HG02970 (cell line): ENCODE measurements around the gene RGL1.

Experiments
- ATAC-seq: cut with Tn5 transposase; IDR thresholded peaks from one replicate; pipeline ENCODE4 v1.9.1; 2021; ENCODE audit warnings: mild to moderate bottlenecking, moderate library complexity, moderate number of reproducible peaks; ENCODE audit not compliant: unreplicated experiment, low FRiP score

Gene RGL1

GRCh38 chr1:183817576-183818288, 12.8 kb downstream of the RGL1 start:
- ATAC-seq: no peak

DNA sequence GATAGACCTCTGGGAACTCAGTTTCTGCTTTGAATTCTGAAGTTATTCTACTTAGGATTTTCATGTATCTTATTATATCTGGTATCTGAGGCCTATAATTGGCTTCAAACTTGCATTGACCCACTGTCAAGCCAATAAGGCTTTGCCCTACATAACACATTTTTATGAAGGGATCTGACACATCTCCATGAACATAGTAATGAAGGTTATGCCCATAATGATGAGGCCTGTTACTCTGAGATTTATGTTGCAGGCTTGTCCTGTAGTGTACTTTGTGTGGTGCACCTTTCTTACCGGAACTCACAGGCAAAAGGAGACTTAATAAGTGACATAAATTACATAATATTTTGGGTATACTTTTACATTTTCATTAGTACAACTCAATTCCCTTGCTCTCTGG, 14.1 kb downstream of the RGL1 start:
- ATAC-seq: no peak

- no peak for ATAC-seq
Observed at GRCh38 chr1:183821309-183821888, 16.5 kb downstream of the RGL1 start.

GRCh38 chr1:183821889-183822611, 17.1 kb downstream of the RGL1 start:
- no peak for ATAC-seq

- ATAC-seq: no peak
Observed at GRCh38 chr1:183824291-183824690, 19.4 kb downstream of the RGL1 start.

DNA sequence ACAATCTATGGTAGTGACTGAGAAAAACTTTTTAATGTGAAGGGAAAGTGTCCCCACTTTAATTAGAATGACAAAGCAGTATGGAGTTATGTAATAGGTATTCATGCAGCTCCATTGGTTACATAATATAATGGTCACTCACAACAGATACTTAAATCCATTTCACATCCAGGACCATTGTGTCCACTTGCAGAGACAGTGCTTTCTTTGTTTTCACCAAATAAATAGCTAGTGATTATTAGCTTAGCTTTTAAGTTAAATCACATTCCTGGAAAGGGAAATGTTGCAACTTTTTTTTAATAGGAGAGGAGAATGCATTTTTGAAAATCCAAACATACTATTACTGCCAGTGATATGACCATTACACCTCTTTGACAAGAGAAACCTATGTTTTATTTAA, 22.9 kb downstream of the RGL1 start:
- no peak for ATAC-seq

- ATAC-seq: no peak
Observed at GRCh38 chr1:183830389-183830788, 25.5 kb downstream of the RGL1 start.

GRCh38 chr1:183831311-183831710, 26.4 kb downstream of the RGL1 start:
- ATAC-seq: no peak

GRCh38 chr1:183832459-183832858, 27.5 kb downstream of the RGL1 start:
- no peak for ATAC-seq

DNA sequence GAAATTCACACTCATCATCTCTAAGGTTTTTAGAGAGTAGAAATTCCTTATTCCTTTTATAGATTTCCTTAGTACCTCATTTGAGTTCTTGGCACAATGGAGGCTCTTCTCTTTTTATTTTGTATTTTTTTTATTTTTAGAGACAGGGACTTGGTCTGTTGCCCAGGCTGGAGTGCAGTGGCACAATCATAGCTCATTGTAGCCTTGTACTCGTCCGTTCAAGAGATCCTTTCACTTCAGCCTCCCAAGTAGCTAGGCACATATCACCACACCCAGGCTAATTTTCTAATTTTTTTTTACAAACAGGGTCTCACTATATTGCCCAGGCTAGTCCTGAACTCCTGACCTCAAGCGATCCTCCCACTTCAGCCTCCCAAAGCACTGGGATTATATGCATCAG, 29.6 kb downstream of the RGL1 start:
- ATAC-seq: no peak

GRCh38 chr1:183836598-183836997, 31.7 kb downstream of the RGL1 start:
- ATAC-seq: no peak

- ATAC-seq: no peak
Observed at GRCh38 chr1:183837062-183837461, 32.1 kb downstream of the RGL1 start.

DNA sequence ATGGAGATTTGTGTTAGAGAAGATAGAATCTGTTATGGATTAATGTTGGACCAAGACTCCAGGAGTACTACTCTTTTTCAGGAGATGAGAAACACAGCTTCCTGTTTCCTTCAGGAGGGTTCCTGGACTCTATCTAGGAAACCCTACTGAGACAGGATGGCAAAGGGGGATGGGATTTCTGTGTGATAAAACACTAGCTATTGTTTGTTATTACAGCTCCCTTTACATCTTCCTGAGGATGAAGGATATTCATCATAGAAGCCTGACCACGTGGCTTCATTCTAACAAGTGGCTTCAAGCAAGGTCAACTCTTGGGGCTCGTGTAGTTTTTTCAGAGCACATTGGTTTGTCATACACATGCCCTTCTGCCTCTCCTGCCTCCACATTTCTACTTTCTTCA, 33.3 kb downstream of the RGL1 start:
- no peak for ATAC-seq

DNA sequence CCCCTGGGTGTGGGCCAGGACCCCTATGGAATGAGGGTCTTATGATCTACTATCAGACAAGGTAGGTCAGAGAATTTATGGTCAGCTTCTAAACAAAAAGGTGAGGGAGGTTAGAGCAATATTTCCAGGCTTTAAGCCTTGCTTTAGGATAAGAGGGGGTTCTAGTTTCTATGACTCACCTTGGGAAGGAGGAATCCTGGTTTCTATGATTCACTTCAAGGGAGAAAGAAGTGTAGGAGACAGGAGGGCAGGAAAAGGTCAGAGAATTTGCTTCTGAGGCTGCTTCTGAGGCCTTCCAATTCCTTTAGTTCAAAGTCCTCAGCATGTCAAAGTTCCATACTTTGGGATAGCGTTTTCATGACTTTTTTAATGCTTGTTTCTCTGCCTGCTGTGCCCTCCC, 35.2 kb downstream of the RGL1 start:
- ATAC-seq: no peak

- ATAC-seq: no peak
Observed at GRCh38 chr1:183841550-183841949, 36.6 kb downstream of the RGL1 start.

DNA sequence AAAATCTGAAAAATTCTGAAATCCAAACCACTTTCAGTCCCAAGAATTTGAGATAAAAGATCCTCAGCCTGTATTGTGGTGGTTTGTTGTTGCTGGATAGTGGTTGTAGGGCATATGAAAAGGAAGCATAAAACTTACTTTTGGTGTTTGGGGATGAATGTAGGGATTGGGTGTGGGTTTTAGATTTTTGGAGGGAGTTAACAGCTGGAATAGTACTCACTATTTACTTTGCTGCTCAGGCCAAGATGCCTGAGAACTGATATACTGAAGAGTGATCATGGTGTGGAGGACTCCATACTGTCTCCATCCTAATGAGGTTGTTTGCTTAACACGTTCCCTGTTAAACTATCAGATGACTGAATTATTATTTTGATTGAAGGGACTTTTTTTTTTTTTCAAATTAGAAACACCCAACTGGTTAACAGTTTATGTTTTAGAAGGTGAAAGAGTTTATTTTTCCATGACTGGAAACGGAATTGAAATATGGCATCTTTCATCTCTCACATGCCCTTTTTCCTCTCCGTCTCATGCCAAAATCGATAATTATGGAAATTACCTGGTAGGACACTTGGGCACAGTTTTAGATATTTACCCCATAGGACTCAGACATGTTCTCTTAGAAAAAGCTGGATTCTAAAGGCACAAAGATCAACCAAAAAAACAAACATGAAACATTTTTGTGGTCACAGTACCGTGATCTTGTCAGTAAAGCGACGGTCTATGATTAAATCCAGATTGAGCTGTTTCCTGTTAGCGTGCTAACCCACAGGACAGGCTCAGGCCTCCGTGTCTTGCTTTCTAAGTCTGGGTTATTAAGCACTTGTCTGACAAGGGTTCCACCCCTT, 37.3 kb downstream of the RGL1 start:
- ATAC-seq: peak; percentile 64

GRCh38 chr1:183842795-183843144, 37.9 kb downstream of the RGL1 start:
- peak; percentile 25 for ATAC-seq

DNA sequence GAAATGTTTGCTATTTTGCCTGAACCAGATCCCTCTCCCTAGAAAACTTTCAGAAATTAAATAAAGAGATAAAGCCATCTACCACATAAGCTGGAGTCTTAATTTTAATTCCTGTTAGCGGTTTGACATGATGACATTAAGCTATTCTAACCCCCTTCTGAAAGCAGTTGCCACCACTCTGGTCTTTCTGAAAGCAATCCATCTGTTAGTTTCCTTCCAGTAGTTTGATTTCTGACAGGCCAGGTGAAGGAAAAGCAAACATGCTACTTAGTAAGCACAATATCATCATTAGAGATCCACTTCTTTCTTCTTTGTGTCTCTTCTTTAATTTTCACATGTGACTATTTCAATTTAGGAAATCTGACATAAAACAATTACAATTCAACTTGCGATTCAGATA, 39.9 kb downstream of the RGL1 start:
- ATAC-seq: no peak

- ATAC-seq: no peak
Observed at GRCh38 chr1:183845681-183846080, 40.8 kb downstream of the RGL1 start.

DNA sequence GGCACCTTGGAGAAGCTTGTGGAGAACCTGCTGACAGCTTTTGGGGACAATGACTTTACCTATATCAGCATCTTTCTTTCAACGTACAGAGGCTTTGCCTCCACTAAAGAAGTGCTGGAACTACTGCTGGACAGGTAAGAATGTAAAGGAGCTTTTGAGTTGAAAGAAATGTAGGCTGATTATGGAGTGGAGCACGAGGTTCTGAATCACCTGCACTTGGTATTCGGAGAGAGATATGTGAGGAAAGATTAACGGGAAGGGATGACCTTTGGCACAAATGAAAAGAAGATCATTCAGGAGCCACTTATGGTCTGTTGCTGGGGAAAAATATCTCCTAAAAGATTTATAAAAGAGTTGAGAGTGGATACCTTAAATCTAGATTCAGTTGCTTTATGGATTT, 42.7 kb downstream of the RGL1 start:
- no peak for ATAC-seq

DNA sequence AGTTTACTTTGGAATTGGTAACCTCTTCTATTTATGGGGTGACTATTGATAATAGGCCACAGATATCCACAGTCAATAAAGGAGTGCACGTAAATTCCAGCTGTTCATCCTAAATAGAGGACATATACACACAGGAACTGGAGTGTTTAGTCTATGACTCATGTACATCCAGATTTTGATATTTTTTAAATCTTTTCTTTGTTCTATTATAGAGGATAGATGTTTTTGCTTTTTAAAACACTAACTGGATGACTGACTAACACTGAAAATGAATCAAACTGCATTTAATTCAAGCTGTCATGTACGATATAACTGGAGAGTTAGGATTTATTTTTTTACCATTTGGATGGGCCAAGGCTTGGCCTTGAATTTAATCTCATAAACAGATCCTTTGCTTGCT, 45.9 kb downstream of the RGL1 start:
- no peak for ATAC-seq
